Prostate gland (tissue), 2 donors: Measurements from ENCODE around the gene NDUFAF5.

Source experiments
- POLR2A ChIP-seq: fragments of 450-650 bp; IDR thresholded peaks from one replicate; pipeline ENCODE4 v1.6.1; 2016; ENCODE audit warnings: antibody characterized with exemption, mild to moderate bottlenecking
- POLR2AphosphoS5 ChIP-seq: sonication (generic); formaldehyde crosslinking; IDR thresholded peaks from one replicate; pipeline ENCODE4 v1.6.1; 2017; ENCODE audit warnings: antibody characterized with exemption
- TF ChIP-seq, protein P1 (sequence below), 4 experiments: fragments of 200-600 bp in 2 of 4; fragments of 450-650 bp in 2 of 4; sonication (generic) in 2 of 4; IDR thresholded peaks; 1 replicate in 3 of 4; 2 replicates in 1 of 4; pipeline ENCODE4 v1.5.1; 2016 to 2019; ENCODE audit warnings: antibody characterized with exemption in 4 of 4, mild to moderate bottlenecking in 2 of 4, moderate library complexity in 2 of 4

DNA sequence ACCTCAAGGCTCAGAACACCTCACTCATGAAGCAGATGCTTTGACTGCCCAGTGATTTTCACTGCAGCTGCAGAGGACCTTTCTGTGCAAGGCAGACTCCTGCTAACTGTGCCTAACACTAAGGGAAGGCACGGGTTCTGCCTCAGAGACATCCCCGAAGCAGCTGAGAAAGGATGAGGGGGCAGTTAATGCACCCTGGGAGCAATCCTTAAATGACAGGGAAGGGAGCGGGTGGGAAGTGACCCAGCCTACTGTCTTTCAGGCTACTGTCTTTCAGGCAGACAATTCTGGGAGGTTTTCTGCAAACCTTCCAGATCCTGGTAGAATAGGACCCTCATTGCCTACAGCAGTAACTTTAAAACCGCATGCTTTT lies 55.3 kb downstream of the NDUFAF5 start:
- TF ChIP-seq POLR2A (no peak), POLR2AphosphoS5 (no peak)
- TF ChIP-seq, protein P1, sequence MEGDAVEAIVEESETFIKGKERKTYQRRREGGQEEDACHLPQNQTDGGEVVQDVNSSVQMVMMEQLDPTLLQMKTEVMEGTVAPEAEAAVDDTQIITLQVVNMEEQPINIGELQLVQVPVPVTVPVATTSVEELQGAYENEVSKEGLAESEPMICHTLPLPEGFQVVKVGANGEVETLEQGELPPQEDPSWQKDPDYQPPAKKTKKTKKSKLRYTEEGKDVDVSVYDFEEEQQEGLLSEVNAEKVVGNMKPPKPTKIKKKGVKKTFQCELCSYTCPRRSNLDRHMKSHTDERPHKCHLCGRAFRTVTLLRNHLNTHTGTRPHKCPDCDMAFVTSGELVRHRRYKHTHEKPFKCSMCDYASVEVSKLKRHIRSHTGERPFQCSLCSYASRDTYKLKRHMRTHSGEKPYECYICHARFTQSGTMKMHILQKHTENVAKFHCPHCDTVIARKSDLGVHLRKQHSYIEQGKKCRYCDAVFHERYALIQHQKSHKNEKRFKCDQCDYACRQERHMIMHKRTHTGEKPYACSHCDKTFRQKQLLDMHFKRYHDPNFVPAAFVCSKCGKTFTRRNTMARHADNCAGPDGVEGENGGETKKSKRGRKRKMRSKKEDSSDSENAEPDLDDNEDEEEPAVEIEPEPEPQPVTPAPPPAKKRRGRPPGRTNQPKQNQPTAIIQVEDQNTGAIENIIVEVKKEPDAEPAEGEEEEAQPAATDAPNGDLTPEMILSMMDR (IDR thresholded peaks at IDR 0.05): no peak
